Skin of body (tissue), 2 donors: ENCODE data around the gene CDKL2. TPM values are rescaled to one million over a fixed set of nuclear protein-coding genes. Genes with fewer than 3 reads are reported as not detected.
"Not testable (repeated sequence)": the region's sequence is repeated elsewhere in the genome, so short reads cannot be mapped to it uniquely, and the experiment has no call there.

ENCODE experiments used
- DNase-seq: peaks from one replicate; lab custom pipeline; 2025; lab: John Stamatoyannopoulos, UW
- total RNA-seq: library from RNA; depleted of rRNA; stranded (reverse); fragments of >200 nt; gene quantifications from one replicate; pipeline ENCODE4 v1.2.3, GENCODE V29; 2014

Gene CDKL2
- 0.49 TPM for total RNA-seq

- DNase-seq = no peak
Observed at GRCh38 chr4:75630174-75630936, at the start of gene CDKL2. Gene CDKL2 (minus strand): TSS chr4:75630528. CDS start chr4:75625988, 4,540 bp downstream.

DNA sequence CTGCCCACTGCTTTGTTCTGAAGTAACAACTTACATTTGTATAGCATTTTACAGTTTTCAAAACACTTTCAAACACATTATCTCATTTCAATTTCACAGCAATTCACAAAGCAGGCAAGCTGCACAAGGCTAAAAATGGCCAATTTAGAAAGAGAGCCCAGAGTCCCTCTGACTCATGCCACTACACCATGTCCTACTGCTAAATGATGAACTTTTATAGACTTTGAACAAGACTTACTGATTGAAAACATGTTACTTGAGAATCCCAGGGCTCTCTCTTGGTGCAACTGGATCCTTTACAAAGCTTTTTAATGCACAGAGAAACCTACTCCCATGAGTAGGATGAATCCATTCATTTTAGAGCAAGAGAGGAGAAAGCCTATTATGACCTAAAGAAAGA, 48.6 kb upstream of the CDKL2 start:
- DNase-seq = no peak

DNA sequence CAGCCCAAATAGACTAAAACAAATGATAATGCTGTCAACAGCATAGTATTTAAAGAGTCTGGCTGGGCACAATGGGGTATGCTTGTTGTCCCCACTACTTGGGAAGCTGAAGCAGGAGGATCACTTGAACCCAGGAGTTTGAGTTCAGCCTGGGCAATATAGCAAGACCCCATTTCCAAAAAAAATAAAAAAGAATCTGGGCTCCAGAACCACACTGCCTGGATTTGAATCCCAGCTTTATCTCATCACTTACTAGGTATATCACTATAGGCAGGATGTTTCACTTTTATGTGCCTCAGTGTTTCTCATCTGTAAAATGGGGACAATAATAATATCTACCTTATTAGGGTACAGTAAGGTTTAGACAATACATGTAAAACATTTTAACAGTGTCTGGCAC, 48.1 kb upstream of the CDKL2 start:
- DNase-seq = no peak

DNA sequence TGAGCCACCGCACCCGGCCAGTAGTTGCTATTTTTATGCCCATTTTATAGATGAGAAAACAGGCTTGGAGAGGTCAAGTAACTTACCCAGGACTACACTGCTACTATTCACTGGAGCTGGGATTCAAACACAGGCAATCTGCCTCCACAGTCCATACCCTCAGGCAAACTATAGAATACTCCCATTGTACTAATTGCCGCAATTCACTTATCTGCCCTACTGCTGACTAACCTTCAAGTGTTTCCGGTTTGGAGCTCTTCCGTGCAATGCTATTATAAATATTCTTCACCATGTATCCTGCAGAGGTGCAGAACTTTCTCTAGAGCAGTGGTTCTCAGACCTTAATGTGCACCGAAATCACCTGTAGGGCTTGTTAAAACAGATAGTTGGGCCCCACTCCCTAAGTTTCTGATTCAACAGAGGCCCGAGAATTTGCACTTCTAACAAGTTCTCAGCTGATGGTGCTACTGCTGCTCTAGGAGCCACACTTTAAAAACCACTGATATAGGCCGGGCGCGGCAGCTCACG, 44.7 kb upstream of the CDKL2 start:
- no peak for DNase-seq

- no peak for DNase-seq
Observed at GRCh38 chr4:75673959-75674328, 43.6 kb upstream of the CDKL2 start.

GRCh38 chr4:75673027-75673958, 43.0 kb upstream of the CDKL2 start, which contains the start of gene G3BP2:
Gene G3BP2 (minus strand): TSS chr4:75673411. CDS start chr4:75662025, 11,386 bp downstream.
- DNase-seq = peak; percentile 99

- no peak for DNase-seq
Observed at GRCh38 chr4:75672461-75673026, 42.2 kb upstream of the CDKL2 start.

DNA sequence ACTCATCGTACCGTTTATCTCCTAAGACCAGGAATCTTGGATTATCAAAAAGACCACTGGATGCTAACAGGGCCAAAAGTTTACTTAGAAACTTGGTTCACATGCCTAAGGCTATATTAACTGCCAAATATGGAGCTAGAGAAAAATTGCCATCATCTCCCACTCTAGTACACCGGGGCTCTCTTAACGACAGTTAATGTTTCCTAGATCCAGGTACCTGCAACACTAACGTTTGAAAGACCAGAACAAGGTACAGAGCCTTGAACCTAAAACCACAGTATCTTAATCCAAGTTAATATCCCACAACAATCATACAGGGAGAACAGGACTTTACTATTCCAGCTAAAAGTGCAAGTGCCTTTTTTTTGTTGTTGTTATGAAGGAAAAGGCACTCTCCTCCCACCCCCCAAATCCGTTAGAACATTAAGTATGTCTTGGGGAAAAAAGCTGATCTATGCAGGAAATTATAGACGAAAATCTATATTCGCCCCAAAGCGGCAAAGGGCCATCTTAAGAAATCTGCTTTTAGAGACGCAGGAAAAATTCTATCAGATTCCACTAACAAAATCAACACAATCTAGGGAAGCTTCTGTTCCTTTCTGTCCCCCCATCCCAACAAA, 41.6 kb upstream of the CDKL2 start:
- no peak for DNase-seq

DNA sequence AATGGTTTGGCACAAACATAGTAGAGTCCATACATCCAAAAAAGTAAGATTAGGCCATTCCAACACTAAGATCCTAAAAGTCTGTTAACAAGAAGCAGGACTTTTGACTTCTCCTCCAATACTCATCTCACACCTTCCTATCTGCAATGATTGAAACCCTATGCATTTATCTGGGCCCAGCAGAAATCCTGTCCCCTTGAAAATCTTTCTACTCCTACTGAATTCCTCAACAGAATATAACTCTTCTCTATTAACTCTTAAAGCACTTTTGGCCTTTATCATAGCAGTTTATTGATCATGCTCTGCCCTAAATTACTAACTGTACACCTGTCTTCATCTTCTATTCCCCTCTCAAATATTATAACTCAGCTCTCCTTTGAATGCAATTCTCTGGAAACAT, 38.3 kb upstream of the CDKL2 start:
- no peak for DNase-seq

DNA sequence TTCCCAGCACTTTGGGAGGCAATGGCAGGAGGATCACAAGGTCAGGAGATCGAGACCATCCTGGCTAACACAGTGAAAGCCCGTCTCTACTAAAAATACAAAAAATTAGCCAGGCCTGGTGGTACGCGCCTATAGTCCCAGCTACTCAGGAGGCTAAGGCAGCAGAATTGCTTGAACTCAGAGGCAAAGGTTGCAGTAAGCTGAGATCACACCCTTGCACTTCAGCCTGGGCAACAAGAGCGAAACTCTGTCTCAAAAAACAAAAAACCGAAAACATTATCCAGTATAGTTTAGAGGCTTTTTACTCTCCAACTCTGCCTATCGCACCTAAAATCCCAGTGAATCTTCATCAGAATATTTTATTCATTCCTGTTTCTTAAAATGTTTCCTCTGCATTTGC, 37.3 kb upstream of the CDKL2 start:
- not testable (repeated sequence) for DNase-seq

- DNase-seq = no peak
Observed at GRCh38 chr4:75666299-75666698, 36.0 kb upstream of the CDKL2 start.

DNA sequence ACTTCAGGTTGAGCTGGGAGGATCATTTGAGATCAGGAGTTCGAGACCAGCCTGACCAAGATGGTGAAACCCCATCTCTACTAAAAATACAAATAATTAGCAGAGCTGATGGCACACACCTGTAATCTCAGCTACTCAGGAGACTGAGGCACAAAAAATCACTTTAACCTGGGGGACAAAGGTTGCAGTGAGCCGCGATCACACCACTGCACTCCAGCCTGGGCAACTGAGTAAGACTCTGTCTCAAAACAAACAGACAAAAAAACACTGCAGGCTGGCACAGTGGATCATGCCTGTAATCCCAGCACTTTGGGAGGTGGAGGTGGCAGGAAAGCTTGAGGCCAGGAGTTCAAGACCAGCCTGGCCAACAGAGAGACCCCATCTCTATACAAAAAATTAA, 34.3 kb upstream of the CDKL2 start:
- DNase-seq = not testable (repeated sequence)

DNA sequence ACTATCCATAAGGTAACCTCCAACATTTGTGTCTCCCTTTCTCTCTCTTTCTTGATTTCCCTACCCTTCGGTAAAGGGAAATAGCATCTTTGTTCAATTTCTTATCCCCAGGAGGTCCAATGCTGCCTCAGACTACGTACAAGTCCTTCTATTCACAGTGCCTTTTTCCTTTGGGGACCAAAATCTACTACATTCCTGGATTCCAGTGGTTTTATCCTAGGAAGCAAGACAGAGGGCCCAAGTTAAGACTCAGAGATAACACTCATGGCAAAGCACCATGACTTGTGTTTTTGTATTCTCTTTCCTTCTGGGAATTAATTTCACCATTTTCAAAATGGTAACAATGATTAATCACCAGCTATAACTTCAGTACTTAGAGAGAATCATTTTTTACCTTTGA, 32.3 kb upstream of the CDKL2 start:
- no peak for DNase-seq

GRCh38 chr4:75660491-75660890, 30.2 kb upstream of the CDKL2 start:
- DNase-seq = no peak

- no peak for DNase-seq
Observed at GRCh38 chr4:75659512-75660031, 29.2 kb upstream of the CDKL2 start.

DNA sequence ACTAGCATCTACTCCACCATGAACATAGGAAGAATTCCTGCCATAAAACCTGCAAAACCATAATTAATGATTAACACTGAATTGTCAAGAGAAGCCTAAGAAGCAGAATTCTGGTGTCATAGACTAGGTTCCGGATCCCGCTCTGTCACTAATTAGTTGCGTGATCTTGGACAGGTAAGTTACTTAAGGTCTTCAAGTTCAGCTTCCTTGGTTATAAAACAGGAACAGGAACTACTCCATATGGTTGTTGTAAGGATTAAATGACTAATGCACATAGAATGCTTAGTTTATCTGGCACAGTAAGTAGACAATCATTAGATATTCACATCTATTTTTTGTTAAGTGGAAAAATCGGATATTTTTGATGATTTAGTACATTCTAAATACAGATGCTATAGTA, 28.5 kb upstream of the CDKL2 start:
- no peak for DNase-seq

DNA sequence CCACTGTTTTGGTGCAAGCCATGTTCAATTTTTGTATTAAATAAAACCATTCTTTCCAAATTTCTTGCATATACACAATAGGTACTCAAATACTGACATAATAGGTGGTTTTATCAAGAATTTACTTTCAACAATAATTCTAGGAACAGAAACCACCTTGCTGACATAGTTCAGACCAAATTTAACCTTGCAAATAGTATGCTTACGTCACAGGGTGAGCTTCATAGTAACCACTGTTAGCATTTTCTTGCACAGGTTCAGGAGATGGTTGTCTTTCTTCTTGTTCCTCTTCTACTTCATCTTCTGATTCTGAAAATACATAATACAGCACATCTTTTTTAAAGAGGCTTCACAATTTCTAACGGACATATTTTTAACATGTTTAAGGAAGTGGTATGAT, 25.2 kb upstream of the CDKL2 start:
- DNase-seq = no peak

DNA sequence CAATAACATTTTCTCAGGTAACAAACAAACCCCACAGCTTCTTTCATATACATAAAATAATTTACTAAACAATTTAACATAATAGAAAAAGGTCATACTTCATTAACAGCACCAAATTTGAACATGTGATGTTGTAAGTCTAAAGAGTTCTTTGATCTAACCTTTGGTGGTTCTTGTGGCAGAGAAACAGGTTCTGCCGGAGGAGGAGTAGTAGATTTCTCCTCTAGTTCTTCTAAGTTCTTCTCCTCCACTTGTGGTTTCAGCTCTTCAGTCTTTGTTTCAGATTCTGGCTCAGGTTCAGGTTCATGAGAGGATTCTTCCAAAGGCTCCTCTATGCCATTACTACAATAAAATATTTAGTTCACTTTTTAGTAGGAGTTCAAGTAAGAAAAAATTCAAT, 24.6 kb upstream of the CDKL2 start:
- DNase-seq = no peak

DNA sequence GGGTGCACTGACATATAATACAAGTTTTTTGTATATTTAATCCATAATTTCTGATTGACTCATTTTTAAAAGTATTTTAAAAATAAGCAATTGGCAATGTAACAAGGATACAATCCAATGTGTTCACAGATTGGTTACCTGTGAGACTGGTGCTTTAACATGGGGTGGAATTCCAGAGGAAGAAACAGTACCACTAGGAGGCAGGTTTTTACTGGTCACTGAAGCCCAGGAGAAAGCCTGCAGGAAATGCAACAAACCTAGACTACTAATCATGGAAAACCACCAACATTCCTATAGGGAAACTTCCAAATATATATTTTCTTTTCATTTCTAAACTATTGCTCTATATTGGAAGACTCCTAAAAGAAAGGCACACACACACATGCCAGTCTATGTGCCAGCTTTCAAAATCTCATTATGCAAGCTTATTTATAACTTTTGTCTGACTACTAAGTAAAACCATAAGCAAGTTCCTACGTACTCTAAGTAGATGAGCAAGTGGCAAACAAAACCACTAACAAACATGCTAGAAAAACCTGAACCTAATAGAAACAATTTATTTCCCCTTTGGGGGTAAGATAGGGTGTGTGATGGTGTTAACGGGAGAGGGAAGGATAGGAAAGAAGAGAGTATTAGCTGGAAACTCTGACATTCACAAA, 23.6 kb upstream of the CDKL2 start:
- DNase-seq = no peak

DNA sequence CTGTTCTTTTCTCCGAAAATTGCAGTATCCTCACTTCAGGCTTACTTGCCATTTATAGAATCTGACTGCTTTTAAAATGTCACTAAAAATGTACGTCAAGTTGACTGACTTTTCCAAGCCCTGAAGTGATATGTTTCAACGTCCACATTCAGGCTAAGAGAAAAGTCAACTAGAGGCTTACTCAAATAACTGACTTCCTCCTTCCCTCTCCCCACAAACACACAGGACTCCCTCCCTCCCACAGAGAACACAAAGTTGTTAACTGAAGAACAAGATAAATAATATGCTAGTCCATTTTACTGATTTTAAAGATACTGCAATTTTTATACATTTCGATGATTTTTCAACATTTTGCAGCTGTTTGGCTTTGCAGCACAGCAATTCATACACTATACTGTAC, 13.8 kb upstream of the CDKL2 start:
- DNase-seq = no peak

GRCh38 chr4:75643651-75644050, 13.3 kb upstream of the CDKL2 start:
- no peak for DNase-seq
